Stomach (tissue), 9 donors: ENCODE data around the gene COLEC12. TPM values are rescaled to one million over a fixed set of nuclear protein-coding genes. Genes with fewer than 3 reads are reported as not detected.

ENCODE experiments used
- DNase-seq, 2 donors: peaks; one replicate each; pipeline versions ENCODE4 v3.0.0 to v3.0.0-alpha.2; 2013 to 2019
- H3K27ac ChIP-seq, 5 donors: fragments of 200-600 bp in 4 of 5; sonication (generic) in 4 of 5; one replicate each; pipeline ENCODE4 v1.5.1; 2013 to 2019; ENCODE audit warnings: mild to moderate bottlenecking in 1 of 5, moderate library complexity in 1 of 5
- H3K27me3 ChIP-seq, 3 donors: fragments of 200-600 bp; sonication (generic); one replicate each; pipeline ENCODE4 v1.5.1; 2017 to 2019; ENCODE audit warnings: mixed run types in 1 of 3
- H3K36me3 ChIP-seq, 4 donors: fragments of 200-600 bp; sonication (generic); 1 replicate in 3 of 4; 2 replicates in 1 of 4; pipeline ENCODE4 v1.5.1; 2016 to 2019
- H3K4me1 ChIP-seq, 4 donors: fragments of 200-600 bp; sonication (generic); one replicate each; pipeline ENCODE4 v1.5.1; 2016 to 2019
- H3K4me3 ChIP-seq, 4 donors: fragments of 200-600 bp; sonication (generic) in 3 of 4; one replicate each; pipeline ENCODE4 v1.5.1; 2016 to 2019; ENCODE audit warnings: mild to moderate bottlenecking in 1 of 4
- H3K9me3 ChIP-seq, 4 donors: fragments of 200-600 bp; sonication (generic); one replicate each; pipeline ENCODE4 v1.5.1; 2016 to 2019
- EP300 ChIP-seq: sonication (generic); formaldehyde crosslinking; IDR thresholded peaks from one replicate; pipeline ENCODE4 v1.6.1; 2017; ENCODE audit warnings: antibody characterized with exemption
- POLR2A ChIP-seq, 4 donors: fragments of 450-650 bp; IDR thresholded peaks; one replicate each; pipeline ENCODE4 v1.6.1; 2016; ENCODE audit warnings: antibody characterized with exemption in 4 of 4, control low read depth in 2 of 4, mild to moderate bottlenecking in 1 of 4, moderate library complexity in 1 of 4
- POLR2AphosphoS5 ChIP-seq, 3 donors: sonication (generic); formaldehyde crosslinking; IDR thresholded peaks; one replicate each; pipeline ENCODE4 v1.6.1; 2016; ENCODE audit warnings: antibody characterized with exemption in 3 of 3
- WGBS, 5 donors: extraction: QIAGEN DNeasy Blood & Tissue Kit in 3 of 5; methylation state at CpG; one replicate each; pipeline versions ENCODE4 v1.1.5 to v1.1.7; 2013 to 2018; 5-methylcytosine and 5-hydroxymethylcytosine counted together
- intact Hi-C: fragments of 100-400 bp; cut with DNase I; formaldehyde crosslinking; loops from one replicate; pipeline ENCODE4 v1.15.1; 2023; ENCODE audit warnings: low total_unique reads
- polyA plus RNA-seq, 3 donors: library from polyadenylated mRNA; stranded (reverse); fragments of 200-250 nt; gene quantifications; one replicate each; pipeline ENCODE4 v1.2.3, GENCODE V29; 2013
- total RNA-seq, 5 donors: library from RNA; depleted of rRNA; stranded (reverse); fragments of >200 nt; gene quantifications; one replicate each; pipeline versions ENCODE4 v1.1.0 to v1.2.3, GENCODE V29; 2014 to 2016
- TF ChIP-seq, protein P1 (sequence below), 7 experiments: fragments of 450-650 bp in 4 of 7; fragments of 200-600 bp in 3 of 7; sonication (generic) in 3 of 7; IDR thresholded peaks; one replicate each; pipeline ENCODE4 v1.5.1; 2016 to 2019; ENCODE audit warnings: antibody characterized with exemption in 7 of 7, control low read depth in 2 of 7, mild to moderate bottlenecking in 1 of 7
- donor health status: healthy with polysubstance abuse.
- donor health status: Bipolar disorder and iron deficiency.
- donor health status: healthy.

Gene COLEC12
- total and polyA plus RNA-seq, 8 donors, result 1.7 to 37.5 (median 5.6) TPM

- DNase-seq, result no peak
- intact Hi-C loops, result no loop called here
- no peak for TF ChIP-seq POLR2AphosphoS5 (IDR thresholded peaks at IDR 0.05)
- no peak for TF ChIP-seq EP300
- TF ChIP-seq POLR2A (IDR thresholded peaks at IDR 0.05), result no peak
- no peaks in the 10 kb centered on the region for H3K27me3 ChIP-seq
- no peak overlapping the region for H3K4me3 ChIP-seq
- no peak overlapping the region for H3K27ac ChIP-seq
- peaks cover 0 to 11% (median 7%) of the 10 kb centered on the region in 4 donors for H3K9me3 ChIP-seq
- H3K4me1 ChIP-seq, result no peaks in the 10 kb centered on the region
- H3K36me3 ChIP-seq, result no peaks in the 10 kb centered on the region
- WGBS, 5 donors, result 77 to 92% (median 84%) methylated on average over 2 of the region's 2 CpGs
Observed at GRCh38 chr18:275486-275885, 225.0 kb downstream of the COLEC12 start.

DNA sequence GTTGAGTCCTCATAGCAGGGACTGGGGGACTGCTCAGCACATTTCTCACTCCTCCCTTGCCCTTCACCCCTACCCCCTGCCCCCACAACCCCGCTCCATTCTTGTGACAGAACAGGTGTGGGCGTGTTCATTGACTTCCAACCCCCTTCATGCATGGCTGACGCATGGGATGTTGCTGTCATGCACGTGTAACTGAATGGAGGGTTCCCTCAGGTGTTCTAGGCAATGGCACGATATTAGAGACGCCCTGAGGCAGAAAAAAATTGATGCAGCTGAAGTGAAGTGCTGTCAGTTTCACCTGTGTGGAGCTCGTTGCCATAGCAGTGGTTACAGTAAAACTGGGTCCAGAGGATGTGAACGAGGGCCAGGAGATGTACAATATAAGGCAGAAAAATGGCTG is 226.2 kb downstream of the COLEC12 start:
- Histone ChIP-seq H3K4me1 (peaks cover 2 to 3% (median 3%) of the 10 kb centered on the region in 4 donors), H3K9me3 (peaks cover 0 to 11% (median 7%) of the 10 kb centered on the region in 4 donors), H3K27me3 (no peaks in the 10 kb centered on the region), H3K36me3 (no peaks in the 10 kb centered on the region), H3K4me3 (no peak overlapping the region), H3K27ac (no peak overlapping the region)
- TF ChIP-seq, protein P1, sequence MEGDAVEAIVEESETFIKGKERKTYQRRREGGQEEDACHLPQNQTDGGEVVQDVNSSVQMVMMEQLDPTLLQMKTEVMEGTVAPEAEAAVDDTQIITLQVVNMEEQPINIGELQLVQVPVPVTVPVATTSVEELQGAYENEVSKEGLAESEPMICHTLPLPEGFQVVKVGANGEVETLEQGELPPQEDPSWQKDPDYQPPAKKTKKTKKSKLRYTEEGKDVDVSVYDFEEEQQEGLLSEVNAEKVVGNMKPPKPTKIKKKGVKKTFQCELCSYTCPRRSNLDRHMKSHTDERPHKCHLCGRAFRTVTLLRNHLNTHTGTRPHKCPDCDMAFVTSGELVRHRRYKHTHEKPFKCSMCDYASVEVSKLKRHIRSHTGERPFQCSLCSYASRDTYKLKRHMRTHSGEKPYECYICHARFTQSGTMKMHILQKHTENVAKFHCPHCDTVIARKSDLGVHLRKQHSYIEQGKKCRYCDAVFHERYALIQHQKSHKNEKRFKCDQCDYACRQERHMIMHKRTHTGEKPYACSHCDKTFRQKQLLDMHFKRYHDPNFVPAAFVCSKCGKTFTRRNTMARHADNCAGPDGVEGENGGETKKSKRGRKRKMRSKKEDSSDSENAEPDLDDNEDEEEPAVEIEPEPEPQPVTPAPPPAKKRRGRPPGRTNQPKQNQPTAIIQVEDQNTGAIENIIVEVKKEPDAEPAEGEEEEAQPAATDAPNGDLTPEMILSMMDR (IDR thresholded peaks at IDR 0.05), result no peak
- TF ChIP-seq EP300, result no peak
- TF ChIP-seq POLR2A (IDR thresholded peaks at IDR 0.05), result no peak
- TF ChIP-seq POLR2AphosphoS5 (IDR thresholded peaks at IDR 0.05), result no peak
- DNase-seq, result no peak
- WGBS, 5 donors, result 74 to 86% (median 79%) methylated on average over 8 of the region's 8 CpGs
- intact Hi-C loops, result no loop called here

DNA sequence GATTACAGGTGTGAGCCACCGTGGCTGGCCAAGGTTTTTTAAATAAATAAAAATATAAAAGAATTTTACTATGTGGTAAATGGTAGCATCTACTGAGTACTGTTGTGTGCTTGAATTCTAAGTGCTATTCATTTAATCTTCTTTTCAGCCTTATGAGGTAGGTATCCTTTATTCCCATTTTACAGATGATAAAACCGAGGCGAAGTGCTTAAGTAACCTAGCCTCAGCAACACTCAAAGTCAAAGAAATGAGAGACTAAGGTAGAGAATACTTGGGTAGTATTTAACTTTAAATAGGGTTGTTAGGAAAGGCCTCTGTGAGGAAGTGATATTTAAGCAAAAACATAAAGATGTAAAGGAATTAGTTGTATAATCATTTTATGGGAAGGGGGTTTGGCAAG is 227.0 kb downstream of the COLEC12 start:
- Histone ChIP-seq H3K4me1 (peaks cover 8 to 11% (median 10%) of the 10 kb centered on the region in 4 donors), H3K9me3 (peaks cover 0 to 6% (median 4%) of the 10 kb centered on the region in 4 donors), H3K27me3 (no peaks in the 10 kb centered on the region), H3K36me3 (no peaks in the 10 kb centered on the region), H3K4me3 (no peak overlapping the region), H3K27ac (no peak overlapping the region)
- 94 to 99% (median 97%) methylated on average over 3 of the region's 3 CpGs for WGBS, 5 donors
- no peak for TF ChIP-seq EP300
- TF ChIP-seq POLR2A (IDR thresholded peaks at IDR 0.05), result no peak
- no peak for TF ChIP-seq POLR2AphosphoS5 (IDR thresholded peaks at IDR 0.05)
- TF ChIP-seq, protein P1 (IDR thresholded peaks at IDR 0.05), result no peak
- intact Hi-C loops, result no loop called here
- no peak for DNase-seq

DNA sequence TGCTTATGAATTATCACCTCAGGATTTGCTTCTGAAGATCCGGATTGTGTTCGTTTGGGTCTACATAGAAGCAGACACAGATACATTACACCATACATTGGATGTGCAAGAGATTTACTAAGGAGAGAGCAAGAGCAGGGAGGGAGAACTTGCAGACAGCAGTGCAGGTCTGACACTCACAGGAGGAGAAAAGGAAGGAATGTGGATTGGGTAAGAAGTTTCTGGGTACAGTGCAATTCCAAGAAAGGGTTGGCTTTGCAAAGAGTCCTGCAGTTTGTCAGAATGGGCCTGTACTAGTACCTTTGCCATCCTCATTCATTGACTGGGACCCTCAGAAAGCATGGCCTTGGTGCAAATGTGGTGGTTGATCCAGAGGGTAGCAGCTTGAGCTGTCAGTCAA is 227.9 kb downstream of the COLEC12 start:
- no peaks in the 10 kb centered on the region for H3K9me3 ChIP-seq

More for the DNA sequence above, 227.9 kb downstream of the COLEC12 start:
- H3K36me3 ChIP-seq, result no peaks in the 10 kb centered on the region
- intact Hi-C loops, result no loop called here
- no peak overlapping the region for H3K27ac ChIP-seq
- H3K4me1 ChIP-seq, result peaks cover 8 to 12% (median 10%) of the 10 kb centered on the region in 4 donors
- TF ChIP-seq POLR2AphosphoS5 (IDR thresholded peaks at IDR 0.05), result no peak
- TF ChIP-seq, protein P1 (IDR thresholded peaks at IDR 0.05), result no peak
- no peak for TF ChIP-seq POLR2A (IDR thresholded peaks at IDR 0.05)
- no peak for TF ChIP-seq EP300
- H3K27me3 ChIP-seq, result no peaks in the 10 kb centered on the region
- H3K4me3 ChIP-seq, result no peak overlapping the region
- WGBS, 5 donors, result 82 to 98% (median 89%) methylated on average over 2 of the region's 2 CpGs
- DNase-seq, result no peak
